ENCODE measurements around the gene CSTPP1. TPM values are rescaled to one million over a fixed set of nuclear protein-coding genes. Genes with fewer than 3 reads are reported as not detected.

CSTPP1 gene
- polyA plus RNA-seq, 1 experiment = 48.7 TPM

GRCh38 chr11:47099918-47100315 is 163.4 kb downstream of the CSTPP1 start:
- Histone ChIP-seq H3K4me3 (ENCODE audit: low read depth, low read length) (no peak overlapping the region), H3K36me3 (ENCODE audit: control insufficient read depth, insufficient read depth, low read length) (no peaks in the 10 kb centered on the region), H3K27me3 (ENCODE audit: control insufficient read depth, insufficient read depth, low read length) (no peaks in the 10 kb centered on the region)
- TF ChIP-seq CTCF (IDR thresholded peaks at IDR 0.05; ENCODE audit: insufficient read depth, low read depth, low read length) = no peak
- CTCF ChIA-PET = interaction anchor here (1.0 kb wide), 1 partner anchor 62 kb away, joined by 3 read pairs; no protein-coding TSS in a partner anchor
- POLR2A ChIA-PET = no interaction called here
- no peak for DNase-seq (ENCODE audit: low read depth)

DNA sequence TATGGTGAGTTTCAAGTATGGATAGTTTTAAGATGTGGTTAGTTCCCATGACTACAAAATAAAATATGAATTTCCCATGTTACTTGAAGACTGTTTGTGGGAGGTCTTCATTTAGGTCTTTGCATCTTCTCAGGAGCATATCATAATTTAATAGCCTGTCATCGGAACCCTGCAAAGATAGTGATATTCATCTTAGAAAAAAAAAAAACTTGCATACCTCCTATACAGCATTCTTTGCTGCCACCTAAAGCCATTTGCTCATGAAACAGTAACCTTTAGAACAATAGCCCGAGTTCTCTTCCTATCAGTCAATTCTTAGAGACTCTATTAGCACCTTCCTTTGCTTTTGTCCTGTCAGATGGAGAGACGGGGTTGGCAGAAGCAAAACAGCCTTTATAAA is 164.8 kb downstream of the CSTPP1 start:
- H3K4me3 ChIP-seq (ENCODE audit: low read depth, low read length) = no peak overlapping the region
- ChIA-PET POLR2A (no interaction called here), CTCF (no interaction called here)
- TF ChIP-seq CTCF (IDR thresholded peaks at IDR 0.05; ENCODE audit: insufficient read depth, low read depth, low read length) = no peak
- H3K27me3 ChIP-seq (ENCODE audit: control insufficient read depth, insufficient read depth, low read length) = no peaks in the 10 kb centered on the region
- DNase-seq (ENCODE audit: low read depth) = no peak
- no peaks in the 10 kb centered on the region for H3K36me3 ChIP-seq (ENCODE audit: control insufficient read depth, insufficient read depth, low read length)

- no peak for TF ChIP-seq CTCF (IDR thresholded peaks at IDR 0.05; ENCODE audit: insufficient read depth, low read depth, low read length)
- ChIA-PET CTCF (interaction anchor here (1.0 to 1.2 kb wide), 2 partner anchors 187 to 220 kb away, joined by 3 to 4 read pairs; no protein-coding TSS in a partner anchor), POLR2A (no interaction called here)
- peak; percentile 35 for DNase-seq (ENCODE audit: low read depth)
- Histone ChIP-seq H3K27me3 (ENCODE audit: control insufficient read depth, insufficient read depth, low read length) (no peaks in the 10 kb centered on the region), H3K36me3 (ENCODE audit: control insufficient read depth, insufficient read depth, low read length) (no peaks in the 10 kb centered on the region), H3K4me3 (ENCODE audit: low read depth, low read length) (no peak overlapping the region)
Observed at GRCh38 chr11:47104261-47104950, 167.8 kb downstream of the CSTPP1 start.

- Histone ChIP-seq H3K4me3 (ENCODE audit: low read depth, low read length) (no peak overlapping the region), H3K36me3 (ENCODE audit: control insufficient read depth, insufficient read depth, low read length) (no peaks in the 10 kb centered on the region), H3K27me3 (ENCODE audit: control insufficient read depth, insufficient read depth, low read length) (no peaks in the 10 kb centered on the region)
- TF ChIP-seq CTCF (IDR thresholded peaks at IDR 0.05; ENCODE audit: insufficient read depth, low read depth, low read length) = no peak
- ChIA-PET POLR2A (no interaction called here), CTCF (no interaction called here)
- no peak for DNase-seq (ENCODE audit: low read depth)
Observed at GRCh38 chr11:47105541-47105940, 169.0 kb downstream of the CSTPP1 start.

DNA sequence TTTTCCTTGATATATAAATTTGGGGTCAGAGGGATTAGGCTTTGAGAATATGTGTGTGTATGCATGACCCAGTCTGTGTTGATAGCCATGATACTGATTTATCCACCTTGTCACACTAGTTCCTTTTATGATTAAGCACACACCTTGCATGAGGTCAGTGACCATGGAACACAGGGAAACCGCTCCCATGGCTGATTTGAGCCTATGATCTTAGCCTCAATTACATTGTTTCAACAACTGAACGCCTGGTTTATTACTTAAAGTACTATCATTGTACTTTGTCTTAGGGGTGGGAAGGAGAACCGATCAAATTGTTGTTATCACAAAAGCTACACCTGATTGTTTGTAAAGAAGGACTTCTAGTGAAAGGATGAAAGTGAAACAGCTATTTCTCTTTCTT is 169.4 kb downstream of the CSTPP1 start:
- ChIA-PET POLR2A (no interaction called here), CTCF (no interaction called here)
- H3K4me3 ChIP-seq (ENCODE audit: low read depth, low read length) = no peak overlapping the region
- no peaks in the 10 kb centered on the region for H3K27me3 ChIP-seq (ENCODE audit: control insufficient read depth, insufficient read depth, low read length)
- TF ChIP-seq CTCF (IDR thresholded peaks at IDR 0.05; ENCODE audit: insufficient read depth, low read depth, low read length) = no peak
- DNase-seq (ENCODE audit: low read depth) = no peak
- H3K36me3 ChIP-seq (ENCODE audit: control insufficient read depth, insufficient read depth, low read length) = no peaks in the 10 kb centered on the region
